Activated T-cell treated with anti-CD3 and anti-CD28 coated beads for 1 hour (primary cell): ENCODE data around the gene TMA7.
"Not testable (repeated sequence)": the region's sequence is repeated elsewhere in the genome, so short reads cannot be mapped to it uniquely, and the experiment has no call there.

ENCODE experiments used
- DNase-seq: peaks from one replicate; pipeline ENCODE4 v3.0.0-alpha.2; 2020; ENCODE audit warnings: low read depth

The TMA7 gene

DNA sequence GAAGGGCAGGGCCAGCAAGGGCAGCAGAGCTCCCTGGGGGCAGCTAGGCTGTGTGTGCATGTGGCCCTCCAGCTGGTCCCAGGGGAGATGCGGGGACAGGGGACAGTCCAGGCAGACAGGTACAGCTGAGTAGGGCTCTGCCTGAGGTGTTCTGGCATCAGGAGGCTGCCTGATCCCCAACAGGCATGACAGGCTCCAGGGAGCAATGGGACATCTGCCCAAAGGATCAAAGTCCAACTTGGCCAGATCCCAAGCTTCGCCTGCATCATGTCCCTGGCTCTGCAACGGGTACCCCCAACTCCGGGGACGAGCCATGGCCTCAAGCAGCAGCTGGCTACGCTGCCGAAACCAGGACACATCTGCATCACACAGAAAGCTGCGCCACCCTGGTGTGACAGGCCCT, 28.3 kb downstream of the TMA7 start:
- no peak for DNase-seq

DNA sequence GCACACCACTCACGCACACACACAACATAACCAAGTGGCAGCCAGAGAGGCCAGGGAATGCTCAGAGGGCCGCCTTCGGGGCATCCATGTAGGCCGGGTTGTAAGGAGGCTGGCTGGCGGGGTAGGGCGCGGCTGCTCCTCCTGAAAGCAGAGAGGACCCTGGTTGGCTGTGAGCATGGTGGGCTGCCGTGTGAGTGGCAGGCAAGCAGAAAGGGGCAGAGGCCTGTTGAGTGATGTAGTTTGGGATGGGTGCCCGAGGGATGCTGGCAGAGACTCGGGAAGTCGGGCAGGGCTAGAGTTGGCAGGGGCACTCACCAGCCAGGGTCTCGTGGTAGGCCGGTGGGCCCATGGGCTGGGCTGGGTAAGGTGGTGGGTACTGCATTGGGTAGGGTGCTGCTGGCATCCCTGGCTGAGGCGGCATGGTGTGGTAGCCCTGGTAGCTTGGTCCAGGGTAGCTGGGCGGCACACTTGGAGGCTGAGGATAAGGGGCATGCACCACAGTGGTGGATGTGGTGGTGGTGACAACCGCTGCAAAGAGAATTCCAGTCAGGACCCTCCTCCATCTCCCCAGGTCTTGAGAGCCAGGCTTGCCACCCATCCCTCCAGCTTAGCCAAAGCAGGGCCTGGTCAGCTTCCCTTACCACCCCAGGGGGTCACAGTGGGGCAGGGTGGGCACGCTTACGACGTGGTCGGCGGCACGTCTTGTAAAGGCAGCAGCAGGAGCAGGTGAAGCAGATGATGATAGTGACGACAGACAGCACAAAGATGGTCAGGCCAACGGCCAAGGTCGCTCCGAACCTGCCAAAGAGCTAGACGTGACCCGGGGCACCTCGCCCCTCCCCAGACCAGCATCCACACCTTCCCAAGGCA, 29.2 kb downstream of the TMA7 start:
- no peak for DNase-seq

DNA sequence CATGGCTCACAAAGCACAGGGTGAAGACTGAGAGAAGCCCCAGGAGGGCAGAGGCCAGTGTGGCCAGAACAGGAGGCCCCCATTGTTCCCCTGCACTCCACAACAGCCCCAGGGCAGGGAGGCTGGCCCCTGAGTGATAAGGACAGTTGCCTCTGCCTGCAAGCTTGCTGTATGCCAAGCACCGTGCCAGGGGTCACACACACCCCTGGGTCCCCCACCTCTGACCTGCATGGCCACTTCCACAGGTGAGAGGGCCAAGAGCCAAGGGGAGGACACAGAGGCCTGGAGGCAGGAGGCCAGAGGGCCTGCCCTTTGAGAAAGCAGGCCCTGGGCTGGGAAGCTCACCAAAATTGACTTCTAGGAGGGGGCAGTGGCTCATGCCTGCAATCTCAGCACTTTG, 30.2 kb downstream of the TMA7 start:
- no peak for DNase-seq

DNA sequence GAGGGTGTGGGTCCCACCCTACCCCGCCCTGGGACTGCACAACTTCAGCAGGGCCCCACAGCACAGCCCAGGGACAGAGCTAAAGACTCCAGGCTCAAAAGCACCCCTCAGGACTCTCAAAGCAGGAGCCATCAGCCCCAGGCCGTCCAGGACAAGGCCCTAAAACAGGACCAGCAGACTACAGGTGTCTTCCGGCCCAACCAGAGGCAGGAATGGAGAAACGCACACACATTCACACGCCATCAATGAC, 32.5 kb downstream of the TMA7 start:
- no peak for DNase-seq

DNA sequence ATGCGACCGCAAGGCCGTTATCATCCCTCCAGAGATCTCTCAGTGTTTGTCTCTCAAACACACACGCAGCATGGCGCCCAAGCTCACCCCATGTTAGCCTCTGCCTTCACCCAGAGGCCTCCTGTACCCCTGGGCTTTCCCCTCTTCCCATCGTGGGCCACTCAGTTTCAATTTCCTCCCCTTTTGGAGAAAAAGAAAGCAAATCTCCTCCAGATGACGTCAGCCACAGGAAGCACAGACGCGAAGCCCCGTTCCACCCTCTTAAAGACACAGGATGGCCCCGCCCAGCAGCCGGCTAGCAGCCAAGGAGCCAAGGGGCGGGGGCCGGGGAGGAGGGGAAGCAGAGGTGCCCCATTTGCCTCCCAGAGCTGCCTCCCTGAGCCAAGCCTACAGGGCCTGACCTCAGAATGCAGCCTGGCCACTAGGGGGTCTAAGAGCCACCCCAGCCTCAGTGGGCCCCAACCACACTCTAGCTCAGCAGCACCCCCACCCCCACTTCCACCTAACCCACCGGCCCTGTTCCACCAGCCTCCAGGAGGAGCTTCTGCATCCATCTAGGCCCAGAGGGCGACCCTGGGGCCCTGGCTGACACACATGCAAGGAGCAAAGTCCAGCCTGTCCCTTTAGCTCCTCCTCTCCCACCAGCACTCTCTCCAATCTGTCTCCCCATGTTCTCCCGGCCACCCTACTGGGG, 33.0 kb downstream of the TMA7 start:
- peak; percentile 94 for DNase-seq

DNA sequence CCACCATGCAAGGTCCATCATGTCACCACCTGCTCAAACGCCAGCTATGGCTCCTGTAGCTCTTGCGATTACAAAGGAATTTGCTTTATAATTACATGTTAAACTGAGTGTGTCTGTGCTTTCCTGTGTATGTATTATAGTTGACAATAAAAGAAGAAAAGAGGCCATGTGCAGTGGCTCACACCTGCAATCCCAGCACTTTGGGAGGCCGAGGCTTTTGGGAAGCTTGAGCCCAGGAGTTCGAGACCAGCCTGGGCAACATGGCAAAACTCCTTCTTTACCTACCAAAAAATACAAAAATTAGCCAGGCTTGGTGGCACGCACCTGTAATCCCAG, 33.5 kb downstream of the TMA7 start:
- DNase-seq: no peak

DNA sequence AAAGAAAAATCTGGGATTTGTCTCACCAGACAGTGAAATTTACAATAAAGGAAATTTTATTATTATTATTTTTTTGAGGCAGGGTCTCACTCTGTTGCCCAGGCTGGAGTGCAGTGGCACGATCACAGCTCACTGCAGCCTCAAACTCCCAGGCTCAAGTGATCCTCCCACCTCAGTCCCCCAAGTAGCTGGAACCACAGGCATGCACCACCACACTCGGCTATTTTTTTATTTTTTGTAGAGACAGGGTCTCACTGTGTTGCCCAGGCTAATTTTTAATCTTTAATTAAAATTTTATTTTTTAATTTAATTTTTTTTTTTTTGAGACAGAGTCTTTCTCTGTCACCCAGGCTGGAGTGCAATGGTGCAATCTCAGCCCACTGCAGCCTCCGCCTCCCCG, 34.0 kb downstream of the TMA7 start:
- DNase-seq: not testable (repeated sequence)

DNA sequence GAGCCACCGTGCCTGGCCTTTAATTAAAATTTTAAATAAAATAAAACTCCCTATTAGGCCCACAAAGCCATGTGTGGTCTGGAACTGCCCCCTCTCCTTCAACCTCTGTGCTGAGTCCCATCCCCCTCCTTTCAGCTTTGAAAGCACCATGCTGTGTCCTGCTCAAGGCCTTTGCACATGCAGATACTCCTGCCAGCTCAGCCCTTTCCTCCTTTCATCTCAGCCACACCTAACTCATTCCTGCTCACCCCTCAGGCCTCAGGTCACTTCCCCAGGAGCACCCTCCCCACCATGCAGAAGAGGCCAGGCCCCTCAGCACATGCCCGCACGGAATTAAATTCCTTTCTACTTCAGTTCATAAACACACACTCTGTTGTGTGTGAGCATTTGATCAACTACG, 34.6 kb downstream of the TMA7 start:
- no peak for DNase-seq

DNA sequence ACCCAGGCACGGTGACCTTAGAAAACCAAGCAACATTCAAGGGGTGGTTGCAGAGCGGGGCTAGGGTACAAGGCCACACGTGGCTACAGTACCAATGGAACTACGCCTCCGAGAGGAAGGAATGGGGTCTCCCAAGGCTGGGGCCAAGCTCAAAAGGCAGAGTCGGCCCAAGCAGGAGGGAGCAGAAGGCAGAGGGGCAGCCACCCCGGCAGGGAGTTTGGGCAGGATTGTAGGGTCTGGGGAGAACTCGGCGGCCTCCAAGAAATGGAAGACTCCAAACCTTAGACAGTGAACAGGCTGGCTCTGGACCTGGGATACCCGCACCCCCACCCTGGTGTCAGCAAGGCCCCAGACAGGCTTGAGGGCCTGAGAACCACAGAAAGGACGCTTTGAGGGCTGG, 35.1 kb downstream of the TMA7 start:
- no peak for DNase-seq

DNA sequence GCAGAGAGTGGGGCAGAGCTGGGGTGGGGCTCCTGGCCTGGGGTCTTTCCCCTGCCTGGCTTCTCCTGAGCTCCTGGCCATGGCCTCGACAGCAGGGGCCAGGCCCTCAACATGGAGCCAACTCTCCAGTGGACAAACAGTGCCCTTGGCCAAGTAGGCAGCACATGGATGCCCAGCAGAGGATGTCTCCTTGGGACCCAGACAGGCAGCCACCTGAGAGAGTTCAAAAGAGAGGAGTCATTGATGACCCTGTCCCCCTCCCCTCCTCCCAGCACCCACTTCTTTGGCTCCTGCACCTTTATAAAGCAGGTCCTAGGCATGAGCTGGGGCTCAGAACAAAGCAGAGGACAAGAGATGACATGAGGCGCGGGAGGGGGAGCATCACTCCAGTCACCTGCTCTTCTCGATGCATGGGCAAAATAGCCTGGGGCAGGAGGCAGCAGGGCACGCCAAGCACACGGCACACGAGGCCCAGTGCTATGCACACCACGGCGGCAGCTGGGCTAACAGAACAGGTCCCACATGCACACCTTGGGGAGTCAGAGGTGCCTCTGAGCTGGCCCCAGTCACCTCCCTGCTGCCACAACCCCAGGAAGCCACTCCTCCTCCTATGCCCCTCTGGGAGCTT, 36.5 kb downstream of the TMA7 start:
- DNase-seq: no peak

DNA sequence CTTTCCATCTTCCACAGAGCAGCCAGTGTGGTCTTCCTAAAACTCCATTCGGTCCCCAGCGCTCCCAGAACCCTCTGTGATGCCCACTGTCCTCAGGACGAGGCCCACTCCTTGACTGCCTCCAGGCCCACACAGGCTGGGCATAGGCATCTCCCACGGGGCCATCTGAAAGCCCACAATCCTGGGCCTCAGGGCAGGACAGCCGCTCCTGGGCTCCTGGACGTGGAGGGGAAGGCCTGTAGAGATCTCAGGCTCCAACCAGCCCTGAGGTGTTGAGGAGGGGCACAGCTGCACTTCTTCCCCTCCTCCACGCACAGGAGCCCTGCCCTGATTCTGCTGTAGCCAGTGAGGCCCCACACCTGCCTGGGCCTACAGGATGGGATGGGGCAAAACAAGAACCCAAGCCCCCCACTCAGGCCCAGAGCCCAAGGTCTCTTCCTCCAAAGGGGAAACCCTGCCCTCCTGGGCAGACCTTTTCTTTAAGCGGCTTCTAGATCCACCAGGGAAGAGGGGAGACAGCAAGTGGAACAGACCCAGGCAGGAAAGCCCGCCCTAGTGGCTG, 38.0 kb downstream of the TMA7 start:
- DNase-seq: no peak

DNA sequence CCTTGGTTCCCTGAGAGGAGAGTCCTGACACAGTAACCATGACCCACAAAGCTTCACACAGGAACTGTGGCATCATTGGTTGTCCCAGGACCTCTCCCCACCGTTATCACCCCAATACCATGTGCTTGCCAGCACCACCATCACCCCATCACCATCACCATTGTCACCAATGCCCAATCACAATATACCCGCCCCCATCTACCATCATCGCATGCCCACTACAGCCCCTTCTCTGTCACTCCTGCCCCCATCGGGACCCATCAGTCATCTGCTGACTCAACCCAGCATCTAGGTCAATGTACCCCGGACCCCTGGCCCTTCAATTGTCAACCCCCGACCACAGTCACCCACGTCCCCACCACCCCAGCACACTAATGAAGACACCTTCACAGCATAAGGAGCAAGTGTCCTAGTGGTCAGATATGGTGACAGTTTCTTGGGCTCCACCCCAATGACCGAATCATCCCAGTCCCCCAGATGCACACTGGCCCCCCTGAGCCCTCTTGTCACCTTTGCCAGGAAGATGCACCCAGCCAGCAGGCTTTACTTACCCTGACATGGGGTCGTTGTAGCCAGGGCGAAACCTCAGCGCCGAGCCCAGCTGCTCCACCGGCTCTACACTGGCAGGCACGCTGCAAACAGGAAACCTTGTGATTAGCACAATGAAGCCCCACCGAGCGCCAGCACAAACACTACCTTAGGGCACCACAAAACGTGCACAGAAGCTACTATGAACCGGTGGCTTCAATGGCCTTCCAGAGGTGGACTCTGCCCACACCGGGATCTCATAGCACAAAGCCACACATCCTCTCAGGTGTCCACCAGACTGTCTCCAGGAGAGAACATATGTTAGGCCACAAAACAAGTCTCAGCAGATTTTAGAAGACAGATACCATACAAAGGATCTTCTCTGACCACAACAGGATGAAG, 38.8 kb downstream of the TMA7 start:
- no peak for DNase-seq

DNA sequence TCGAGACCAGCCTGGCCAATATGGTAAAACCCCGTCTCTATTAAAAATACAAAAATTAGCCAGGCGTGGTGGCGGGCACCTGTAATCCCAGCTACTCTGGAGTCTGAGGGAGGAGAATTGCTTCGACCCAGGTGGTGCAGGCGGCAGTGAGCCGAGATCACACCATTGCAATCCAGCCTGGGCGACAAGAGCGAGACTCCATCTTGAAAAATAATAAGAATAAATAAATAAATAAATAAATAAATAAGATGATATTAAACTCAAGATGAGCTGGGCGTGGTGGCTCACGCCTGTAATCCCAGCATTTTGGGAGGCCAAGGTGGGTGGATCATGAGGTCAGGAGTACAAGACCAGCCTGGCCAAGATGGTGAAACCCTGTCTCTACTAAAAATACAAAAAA, 40.8 kb downstream of the TMA7 start:
- not testable (repeated sequence) for DNase-seq

DNA sequence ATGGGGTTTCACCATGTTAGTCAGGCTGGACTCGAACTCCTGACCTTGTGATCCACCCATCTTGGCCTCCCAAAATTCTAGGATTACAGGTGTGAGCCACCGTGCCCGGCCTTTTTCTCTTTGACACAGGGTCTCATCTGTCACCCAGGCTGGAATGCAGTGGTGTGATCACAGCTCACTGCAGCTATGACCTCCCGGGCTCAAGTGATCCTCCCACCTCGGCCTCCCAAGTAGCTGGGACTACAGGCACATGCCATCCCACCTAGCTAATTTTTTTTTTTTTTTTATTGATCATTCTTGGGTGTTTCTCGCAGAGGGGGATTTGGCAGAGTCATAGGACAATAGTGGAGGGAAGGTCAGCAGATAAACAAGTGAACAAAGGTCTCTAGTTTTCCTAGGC, 42.8 kb downstream of the TMA7 start:
- not testable (repeated sequence) for DNase-seq

DNA sequence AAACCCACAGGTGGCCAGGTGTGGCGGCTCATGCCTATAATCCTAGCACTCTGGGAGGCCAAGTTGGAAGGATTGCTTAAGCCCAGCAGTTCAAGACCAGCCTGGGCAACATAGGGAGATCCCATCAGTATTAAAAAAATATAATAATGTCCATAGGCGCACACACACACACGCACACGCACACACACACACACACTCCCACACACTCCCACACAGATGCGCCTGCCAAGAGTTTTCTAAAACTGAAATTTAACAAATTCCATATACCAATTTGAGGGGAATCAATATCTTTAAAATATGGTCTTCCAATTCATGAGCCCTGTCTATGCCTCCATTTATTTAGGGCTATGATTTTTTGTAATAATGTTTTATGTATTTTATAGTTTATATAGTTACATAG, 46.9 kb downstream of the TMA7 start:
- DNase-seq: no peak

DNA sequence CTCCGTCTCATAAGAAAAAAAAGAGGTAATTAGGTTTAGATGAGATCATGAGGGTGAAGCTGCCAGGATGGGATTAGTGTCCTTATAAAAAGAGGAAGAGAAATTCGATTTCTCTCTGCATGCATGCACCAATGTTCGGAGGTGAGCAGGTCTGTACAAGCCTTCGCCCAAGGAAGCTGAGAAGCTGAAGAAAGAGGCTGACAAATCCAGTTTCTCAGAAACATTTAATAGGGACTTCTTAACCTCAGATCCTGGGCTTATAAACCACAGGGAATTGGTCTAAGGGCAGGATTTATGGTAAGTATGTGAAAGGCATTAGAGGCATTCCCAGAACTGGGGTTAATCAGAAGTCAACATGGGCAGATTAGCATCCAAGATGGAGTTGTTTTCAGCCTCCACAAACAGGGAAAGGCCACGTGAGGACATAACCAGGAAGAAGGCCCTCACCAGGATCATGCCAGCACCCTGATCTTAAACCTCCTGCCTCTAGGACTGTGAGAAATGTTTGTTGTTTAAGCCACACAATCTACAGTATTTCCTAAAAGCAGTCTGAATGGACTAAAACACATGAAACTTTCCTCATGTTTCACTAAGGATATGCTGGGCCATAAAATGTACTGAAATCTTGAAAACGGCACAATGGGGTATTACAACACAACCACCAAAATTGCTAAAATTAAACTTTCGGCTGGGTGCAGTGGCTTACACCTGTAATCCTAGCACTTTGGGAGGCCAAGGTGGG, 52.6 kb downstream of the TMA7 start:
- DNase-seq: no peak

DNA sequence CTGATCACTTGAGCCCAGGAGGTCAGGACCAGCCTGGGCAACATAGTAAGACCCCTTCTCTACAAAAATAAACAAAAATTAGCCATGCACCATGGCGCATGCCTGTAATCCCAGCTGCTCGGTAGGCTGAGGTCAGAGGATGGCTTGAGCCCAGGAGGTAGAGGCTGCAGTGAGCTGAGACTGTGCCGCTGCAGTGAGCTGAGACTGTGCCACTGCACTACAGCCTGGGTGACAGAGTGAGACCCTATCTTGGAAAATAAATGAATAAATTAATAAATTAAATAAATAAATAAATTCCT, 53.1 kb downstream of the TMA7 start:
- DNase-seq: no peak
